DMS 273 (cell line): ENCODE data around the gene CDH4.

Experiments
- DNase-seq: peaks from one replicate; lab custom pipeline; 2025; ENCODE audit not compliant: unreplicated experiment; lab: John Stamatoyannopoulos, UW

CDH4 gene

DNA sequence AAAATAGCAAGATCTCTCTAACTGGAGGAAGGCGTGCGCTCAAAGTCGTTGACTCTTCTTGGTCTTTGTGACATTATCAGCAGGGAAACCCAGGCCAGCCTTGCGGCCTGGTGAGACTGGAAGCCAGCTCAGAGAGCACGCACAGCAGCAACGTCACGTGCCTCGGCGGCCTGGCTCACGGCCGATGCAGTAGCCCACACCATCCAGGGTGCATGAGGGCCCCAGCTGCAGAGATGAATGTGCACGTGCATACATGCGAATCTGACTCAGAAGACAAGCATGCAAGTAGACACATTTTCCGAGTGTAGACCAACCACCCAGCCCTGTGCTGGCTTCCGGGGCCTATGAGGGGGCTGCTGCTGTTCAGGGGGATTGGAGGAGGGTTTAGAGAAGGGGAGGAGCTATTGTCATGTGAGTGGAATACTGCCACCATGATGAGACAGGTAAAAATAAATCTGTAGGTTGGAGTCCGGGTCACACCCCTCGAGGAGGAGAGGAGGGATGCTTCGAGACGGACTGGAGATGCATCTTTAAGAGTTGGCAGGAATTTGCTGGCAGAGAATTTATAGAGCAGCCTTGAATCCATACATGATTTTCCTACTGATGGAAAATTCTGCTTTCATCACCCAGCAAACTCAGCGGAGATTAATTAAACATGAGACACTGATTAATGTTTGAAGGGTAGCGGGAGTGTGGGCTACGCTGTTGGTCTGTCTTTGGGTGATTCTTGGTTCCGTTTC is 388.2 kb downstream of the CDH4 start:
- no peak for DNase-seq

DNA sequence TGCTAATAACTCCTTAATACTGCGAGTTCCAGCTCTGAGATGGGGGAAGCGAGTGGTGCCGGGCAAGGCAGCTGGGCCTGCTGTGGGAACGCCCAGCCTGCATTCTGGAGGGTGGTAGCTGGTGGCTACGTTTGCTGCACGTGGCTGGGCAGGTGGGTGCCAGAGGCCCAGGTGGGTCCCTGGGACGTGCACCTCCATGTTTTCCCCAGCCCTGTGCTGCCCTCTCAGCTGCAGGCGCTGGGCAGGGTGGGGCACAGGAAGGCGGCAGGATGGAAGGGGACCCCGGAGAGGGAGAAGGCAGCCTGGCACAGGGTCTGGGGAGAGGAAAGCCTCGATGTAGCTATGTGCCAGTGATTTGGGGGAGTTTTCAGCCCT is 388.8 kb downstream of the CDH4 start:
- no peak for DNase-seq

DNA sequence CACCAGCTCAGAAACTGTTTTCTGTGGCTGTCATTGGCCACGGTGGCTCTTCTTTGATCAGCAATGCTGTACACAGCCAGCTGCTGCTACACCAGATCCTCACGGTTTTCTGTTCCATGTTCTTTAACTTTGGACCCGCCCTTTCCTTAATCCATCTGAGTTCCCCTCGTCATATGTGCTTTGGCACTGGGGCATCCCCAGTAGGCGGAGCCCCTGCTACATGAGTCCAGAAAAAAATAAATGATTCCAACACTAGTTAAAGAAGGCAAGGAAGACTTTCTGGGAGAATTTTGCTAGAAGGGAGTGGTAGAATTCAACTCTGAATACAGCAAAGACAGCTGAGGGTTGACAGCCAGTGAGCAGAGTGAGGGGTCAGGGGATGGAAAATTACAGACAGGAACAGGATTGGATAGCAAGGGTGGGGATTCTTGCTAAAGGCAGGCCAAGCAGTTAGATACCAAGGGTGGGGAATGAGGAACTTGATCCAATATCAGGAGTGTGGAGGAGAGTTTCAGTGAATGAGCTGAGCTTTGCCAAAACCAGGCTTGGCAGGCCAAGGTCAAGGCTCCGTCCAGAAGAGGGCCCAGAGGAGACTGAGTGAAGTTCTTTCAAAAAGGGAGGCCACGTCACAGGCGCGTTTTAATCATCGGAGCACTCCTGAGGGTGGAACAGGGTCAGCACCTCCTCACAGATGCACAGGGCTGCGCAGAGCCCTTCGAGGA is 391.8 kb downstream of the CDH4 start:
- DNase-seq, result no peak

DNA sequence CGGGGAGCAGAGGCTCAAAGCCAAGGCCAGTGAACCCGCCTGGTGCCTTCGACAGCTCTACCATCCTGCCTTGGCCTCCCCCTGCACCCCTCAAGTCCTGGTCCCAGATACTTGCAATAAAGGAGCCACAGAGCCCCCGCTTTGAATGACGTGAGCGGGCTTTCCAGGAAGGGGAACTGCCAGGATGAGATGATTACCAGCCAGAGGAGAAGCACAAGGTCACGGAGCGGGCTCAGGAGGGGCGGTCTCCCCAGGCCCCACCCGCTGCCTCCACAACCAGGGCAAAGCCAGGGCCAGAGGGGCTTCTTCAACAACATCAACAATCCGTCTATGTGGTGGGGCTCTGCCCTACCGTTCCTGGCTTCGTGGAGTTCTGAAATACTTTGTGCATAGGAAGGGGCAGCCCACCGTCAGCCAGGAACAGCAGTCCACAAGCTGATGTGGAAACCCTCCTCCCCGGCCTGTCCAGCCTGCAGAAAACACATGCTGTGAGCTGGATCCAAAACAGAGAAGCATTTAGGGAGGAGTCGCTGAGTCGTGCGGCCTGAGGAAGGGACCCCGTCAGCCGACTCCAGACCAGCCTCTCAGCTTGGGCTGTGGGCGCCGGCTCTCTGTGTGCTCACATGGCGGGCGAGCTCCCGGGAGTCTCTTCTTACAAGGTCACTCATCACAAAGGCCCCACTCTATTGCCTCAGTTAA is 392.5 kb downstream of the CDH4 start:
- no peak for DNase-seq

DNA sequence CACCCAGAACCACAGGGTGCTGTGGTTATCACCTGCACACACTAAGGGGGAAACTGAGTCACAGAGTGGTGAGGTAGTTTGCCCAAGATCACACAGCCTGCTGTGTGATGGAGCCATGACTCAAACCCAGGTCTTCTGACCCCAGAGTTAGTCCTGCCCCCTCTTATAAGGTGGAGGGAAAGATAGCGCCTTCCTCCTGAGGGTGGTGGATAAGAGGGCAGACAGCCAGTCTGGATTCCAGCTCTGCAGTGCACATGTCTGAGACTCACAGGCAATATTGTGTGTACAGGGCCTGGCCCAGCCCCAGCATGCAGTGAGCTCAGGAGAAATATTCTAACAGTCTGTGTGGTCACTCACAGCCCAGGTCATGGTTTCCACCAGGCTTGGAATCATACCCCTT is 393.7 kb downstream of the CDH4 start:
- DNase-seq, result no peak

DNA sequence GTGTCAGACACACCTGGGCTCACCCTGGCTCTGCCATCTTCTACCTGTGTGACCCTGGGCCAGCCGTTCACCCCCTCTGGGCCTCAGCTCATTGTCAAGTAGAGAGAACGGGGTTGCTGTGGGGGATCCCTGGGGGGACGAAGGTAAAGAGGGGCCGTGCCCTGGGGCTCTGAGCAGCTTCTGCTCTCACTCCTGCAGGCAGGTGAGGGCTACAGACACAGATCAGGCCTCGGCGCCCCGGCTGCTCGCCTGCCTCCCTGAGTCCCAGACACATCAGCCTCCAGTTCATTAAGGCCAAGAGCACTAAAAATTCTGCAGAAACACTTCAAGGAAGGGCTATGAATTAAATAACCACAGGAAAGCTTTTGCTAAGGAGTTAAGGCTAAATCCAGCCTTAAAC is 394.4 kb downstream of the CDH4 start:
- DNase-seq, result no peak

DNA sequence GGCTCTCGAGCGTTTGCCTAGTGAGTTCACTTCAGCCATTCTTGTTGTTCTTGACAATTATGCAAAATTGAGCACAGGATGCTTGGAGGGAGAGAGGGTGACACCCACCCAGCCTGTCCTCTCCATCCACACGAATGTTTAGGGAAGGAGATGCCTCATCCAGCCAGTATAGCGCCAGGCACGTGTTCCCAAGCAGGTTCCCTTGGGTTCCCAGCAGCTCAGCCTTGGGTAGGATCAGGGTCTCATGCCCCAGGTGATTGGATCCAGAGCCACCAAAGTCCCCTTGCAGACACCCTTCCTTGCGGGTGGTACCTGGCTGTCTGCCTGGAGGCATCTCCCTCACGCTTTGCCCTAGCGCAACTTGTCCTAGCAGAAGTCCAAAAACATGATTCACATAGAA is 394.9 kb downstream of the CDH4 start:
- DNase-seq, result no peak

DNA sequence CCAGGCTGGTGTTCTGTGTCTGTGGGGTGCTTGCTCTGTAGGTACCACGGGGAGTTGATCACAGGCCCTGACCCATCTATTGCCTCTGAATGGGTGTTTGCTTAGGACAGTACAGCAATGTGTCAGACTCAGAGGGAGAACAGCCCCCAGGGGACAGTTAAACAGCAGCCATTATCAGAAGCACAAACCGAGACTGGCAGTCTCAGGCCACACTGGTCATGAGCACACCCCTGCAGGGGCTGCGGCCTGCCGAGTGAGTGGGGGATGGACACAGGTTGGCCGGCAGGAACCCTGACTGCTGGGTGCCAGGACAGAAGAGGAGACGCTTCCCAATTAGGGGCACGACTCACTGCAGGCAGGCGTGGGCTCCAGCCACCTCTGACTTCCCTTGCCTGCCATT is 395.6 kb downstream of the CDH4 start:
- DNase-seq, result no peak

DNA sequence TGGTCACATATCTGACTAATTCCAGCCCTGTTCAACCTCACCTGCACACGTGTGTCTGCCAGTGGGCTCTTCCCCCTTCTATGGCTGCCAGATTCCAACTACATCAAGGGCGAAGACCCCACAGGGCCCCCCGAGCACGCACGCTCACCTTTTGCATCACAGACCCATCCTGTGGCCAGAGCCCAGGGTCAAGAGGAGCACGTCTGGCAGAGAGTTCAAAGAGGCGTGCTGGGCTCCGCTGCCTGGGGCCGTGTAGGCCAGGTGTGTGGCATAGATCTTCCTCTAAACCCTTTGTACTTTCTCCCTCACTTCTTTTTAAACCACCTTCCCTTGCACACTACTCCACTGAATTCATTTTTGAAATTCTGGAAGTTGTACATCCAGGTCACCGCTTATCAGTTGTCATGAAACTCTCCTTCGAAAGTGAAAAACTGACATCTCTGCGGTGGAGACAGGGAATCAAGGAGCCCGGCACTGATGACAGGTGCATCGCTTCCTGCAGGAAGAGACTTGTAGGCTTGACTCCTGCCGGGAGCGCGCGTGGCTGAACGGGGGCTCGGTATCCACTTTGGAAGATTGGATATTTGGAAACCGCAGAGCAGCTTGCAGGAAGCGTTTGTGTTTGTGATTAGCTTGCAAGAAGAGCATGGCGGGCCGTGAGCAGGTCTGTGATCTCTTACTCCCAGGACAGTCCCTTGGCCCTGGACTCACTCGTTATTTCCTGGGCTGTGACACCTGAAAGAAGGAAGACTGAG is 397.2 kb downstream of the CDH4 start:
- DNase-seq, result no peak

DNA sequence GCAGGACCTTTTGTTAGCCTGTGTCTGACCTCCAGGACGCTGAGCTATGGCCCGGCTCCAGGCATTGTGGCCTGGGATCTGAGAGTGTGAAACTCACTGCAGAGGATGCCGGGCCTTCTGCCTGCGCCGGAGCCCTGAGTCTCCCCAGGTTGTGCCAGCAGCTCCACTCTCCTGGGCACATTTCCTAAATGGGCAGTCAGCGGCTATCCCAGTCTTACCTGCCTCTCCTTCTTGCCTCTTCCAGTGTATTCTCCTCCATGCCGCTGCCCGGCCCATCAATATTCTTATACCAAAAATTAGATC is 397.8 kb downstream of the CDH4 start:
- no peak for DNase-seq

DNA sequence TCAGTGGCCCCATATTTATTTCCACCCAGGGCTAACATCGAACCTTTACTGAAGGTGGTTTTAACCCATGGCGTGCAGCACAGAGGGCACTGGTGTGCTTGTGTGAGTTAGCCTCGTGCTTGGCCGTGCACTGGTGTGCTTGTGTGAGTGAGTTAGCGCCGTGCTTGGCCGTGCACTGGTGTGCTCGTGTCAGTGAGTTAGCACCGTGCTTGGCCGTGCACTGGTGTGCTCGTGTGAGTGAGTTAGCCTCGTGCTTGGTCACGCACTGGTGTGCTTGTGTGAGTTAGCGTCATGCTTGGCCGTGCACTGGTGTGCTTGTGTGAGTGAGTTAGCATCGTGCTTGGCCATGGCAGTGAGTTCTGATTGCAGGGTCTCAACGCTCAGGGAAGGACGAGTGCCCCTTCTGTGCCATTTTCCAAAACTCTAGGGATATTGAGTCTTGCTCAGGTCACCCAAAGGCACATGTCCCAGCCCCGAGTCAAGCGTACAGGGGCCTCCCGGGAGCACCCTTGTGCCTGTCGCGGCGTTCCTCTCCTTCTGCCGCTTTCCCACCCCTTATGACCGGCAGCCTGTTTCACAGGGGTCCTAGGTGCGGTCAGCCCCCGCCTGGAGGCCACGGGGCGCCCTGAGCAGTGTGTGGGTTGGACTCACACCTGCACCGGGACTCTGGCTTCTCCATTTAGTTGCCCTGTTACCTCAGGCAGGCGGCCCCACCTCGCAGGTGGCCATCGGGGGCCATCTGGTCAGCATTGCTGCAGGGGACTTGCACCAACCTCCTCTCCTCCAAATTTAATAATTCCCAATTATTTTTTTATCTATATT is 399.1 kb downstream of the CDH4 start:
- DNase-seq, result no peak

DNA sequence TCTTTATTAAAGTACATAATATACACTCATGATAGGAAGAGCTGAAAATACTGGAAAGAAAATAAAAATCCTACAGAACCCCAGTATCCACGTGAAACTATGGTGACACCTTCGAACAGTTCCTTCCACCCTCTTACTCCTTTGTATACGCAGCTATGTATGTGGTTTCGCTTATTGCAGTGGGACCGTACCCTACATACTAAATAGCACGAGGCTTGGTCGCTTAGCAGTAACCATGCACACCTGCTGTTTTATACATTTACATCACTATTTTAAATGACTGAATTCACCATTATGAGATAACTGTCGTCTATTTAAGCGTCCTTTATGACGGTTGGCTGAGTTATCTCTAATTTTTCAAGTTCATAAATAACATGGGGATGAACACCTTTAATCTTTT is 400.1 kb downstream of the CDH4 start:
- DNase-seq, result no peak

DNA sequence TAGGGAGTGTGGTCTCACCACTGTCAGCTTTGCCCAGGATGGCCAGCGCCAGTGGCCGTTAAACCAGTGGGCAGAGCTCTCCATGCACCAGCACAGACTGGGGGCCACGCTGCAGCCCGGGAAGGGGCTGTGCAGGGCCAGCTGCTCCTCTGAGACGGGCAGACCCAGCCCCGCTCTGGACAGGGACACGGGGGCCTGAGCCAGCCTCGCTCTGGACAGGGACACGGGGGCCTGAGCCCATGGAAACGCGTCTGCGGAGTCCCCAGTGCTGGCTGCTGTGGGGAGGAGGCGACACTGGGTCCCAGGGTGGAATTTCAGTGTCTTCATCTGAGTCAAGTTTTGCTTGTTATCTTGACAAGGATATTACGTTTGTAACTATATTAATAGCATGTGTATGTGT is 402.7 kb downstream of the CDH4 start:
- DNase-seq, result no peak

DNA sequence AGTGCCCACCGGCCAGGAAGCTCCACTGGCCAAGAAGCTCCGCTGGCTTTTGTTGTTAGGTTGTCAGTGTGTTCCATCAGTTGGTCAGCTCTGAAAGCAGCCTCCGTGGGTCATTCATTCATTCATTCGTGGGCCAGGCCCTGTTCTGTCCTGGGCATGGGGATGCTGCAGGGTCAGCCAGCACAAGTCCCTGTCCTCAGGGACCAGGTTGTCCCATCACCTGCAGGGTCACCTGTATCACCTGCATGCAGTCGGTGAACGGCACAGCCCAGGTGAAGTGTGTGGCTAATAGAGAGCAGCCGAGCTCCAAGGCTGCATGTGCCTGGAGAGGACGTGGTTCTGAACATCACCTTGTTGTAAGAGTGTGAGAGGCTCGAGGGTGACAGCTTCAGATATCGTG is 403.5 kb downstream of the CDH4 start:
- DNase-seq, result no peak

DNA sequence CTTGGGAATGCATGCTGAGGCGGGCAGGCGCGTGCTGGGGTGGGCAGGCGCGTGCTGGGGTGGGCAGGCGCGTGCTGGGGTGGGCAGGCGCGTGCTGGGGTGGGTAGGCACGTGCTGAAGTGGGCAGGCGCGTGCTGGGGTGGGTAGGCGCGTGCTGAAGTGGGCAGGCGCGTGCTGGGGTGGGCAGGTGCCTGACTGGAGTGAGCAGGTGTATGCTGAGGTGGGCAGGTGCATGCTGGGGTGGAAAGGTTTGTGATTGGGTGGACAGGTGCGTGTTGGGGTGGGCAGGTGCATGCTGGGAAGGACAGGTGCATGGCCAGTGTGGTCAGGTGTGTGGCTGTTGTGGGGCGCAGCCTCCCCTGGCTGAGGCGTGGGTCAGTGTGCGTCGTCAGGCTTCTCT is 404.1 kb downstream of the CDH4 start:
- DNase-seq, result no peak

DNA sequence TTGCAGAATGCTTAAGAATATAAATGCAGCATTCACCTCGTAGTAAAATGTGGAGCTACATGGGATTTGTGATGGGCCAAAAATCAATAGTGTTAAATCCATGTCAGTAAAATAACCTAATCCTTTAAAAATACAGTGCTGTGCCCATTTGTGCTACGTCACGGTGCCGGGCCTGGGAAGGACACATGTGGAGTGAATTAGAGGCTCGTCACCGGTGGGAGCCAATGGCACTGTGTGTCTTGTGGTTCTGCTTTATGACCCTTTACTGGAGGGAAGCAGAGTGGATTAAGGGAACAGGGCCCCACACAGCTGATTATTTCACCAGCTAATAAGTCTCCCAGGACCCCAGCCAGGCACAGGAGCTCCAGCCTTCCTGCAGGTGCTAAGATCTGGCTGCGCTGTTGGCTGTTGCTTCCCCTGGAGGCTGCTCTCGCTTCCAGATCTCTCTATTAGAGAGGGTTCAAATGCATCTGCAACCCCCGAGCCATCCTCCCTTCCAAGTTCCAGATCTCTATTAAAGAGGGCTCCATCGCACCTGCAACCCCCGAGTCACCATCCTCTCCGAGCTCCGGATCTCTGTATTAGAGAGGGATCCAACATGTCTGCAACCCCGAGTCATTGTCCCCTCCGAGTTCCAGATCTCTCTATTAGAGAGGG is 405.8 kb downstream of the CDH4 start:
- DNase-seq, result no peak

DNA sequence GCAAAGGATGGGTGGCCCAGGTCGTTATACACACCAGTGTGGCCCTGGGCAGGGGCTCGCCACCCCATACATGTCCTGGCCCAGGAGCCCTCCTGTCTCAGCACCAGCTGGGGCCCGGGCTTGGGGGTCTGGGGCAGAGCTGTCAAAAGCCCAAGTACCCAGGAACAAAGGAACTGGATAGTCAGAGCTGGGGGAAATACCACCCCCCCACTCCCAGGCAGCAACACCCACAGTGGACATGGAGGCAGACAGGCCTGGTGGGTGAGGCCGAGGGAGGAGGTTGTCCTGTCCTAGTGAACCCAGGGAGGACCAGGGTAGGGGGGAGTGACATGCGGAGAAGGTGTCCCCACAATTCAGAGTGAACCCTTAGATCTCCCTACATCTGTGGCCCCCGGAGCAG is 406.5 kb downstream of the CDH4 start:
- no peak for DNase-seq

DNA sequence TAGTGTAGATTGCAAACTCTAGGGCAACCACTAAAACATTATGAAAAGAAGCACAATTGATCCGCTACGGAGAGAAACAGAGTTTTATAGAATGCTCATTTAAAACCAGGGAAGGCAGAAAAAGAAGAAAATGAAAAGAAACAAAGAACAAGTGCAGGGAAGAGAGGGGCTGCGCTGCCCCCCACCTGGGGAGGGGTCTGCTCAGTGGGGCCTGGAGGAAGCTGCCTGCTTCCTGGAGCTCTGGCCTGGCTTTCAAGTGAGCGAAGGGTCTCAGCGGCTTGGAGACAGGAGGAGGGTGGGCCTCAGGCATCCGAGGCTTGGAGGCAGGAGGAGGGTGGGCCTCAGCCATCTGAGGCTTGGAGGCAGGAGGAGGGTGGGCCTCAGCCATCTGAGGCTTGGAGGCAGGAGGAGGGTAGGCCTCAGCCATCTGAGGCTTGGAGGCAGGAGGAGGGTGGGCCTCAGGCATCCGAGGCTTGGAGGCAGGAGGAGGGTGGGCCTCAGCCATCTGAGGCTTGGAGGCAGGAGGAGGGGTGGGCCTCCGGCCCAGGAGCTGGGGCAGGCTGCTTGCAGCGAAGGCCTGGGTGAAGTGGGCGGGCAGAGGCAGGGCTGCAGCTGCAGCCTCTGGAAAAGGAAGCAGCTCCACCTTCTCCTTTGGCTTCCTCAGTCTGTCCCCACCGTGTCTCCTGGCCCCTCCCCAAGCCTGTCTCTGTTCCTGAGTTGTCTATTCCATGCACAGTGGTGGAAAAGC is 407.4 kb downstream of the CDH4 start:
- no peak for DNase-seq

DNA sequence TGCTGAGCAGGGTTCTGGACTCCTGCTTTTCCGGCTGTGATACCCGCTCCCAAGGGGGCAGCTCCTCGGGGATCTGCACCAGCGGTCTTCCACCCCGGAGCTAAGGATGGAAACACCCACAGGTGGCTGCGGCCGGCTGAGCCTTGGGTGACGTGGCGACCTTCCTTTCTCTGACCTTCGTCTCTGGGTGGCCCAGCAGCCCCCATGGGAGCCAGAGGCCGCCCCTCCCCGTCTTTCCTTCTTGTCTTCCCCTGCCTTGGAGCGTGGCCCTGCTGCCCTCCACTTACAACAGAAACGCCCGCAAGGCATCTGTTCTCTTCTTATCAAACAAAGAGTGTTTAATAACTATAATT is 407.9 kb downstream of the CDH4 start:
- DNase-seq, result no peak

DNA sequence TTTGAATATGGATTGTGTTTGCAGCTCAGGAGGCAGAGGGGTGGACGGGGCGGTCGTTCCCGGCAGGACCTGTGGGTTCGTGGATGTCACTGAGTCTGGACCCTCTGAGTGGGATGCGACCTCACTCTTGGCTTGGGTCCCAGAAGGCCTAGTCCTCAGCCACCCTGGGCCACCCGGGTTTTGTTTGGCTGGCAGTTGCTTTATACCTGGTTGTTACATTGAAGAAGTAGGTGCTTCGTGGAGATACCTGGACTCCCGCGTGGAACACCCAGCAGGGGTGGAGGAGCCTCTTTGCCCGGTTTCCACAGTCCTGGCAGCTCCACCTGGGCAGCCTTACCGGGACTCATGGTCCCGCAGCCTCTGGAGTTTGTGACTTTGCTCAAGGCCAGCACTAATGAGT is 408.5 kb downstream of the CDH4 start:
- DNase-seq, result no peak
